Activated effector memory CD4-positive, alpha-beta T cell treated with Interleukin-2 at 50 U/mL for 16 hours (primary cell): Measurements from ENCODE around the gene PTPRD.

Experiments used
- DNase-seq: peaks from one replicate; pipeline ENCODE4 v3.0.0-alpha.2; 2020

PTPRD gene

GRCh38 chr9:10045598-10045997, 567.2 kb downstream of the PTPRD start:
- no peak for DNase-seq

- no peak for DNase-seq
Observed at GRCh38 chr9:10041726-10042229, 571.0 kb downstream of the PTPRD start.

GRCh38 chr9:10036095-10036494, 576.7 kb downstream of the PTPRD start:
- no peak for DNase-seq

- no peak for DNase-seq
Observed at GRCh38 chr9:10032166-10032565, 580.6 kb downstream of the PTPRD start.

GRCh38 chr9:10026443-10026984, 586.3 kb downstream of the PTPRD start:
- DNase-seq = no peak

- no peak for DNase-seq
Observed at GRCh38 chr9:10015755-10016154, 597.0 kb downstream of the PTPRD start.

GRCh38 chr9:10014889-10015288, 597.9 kb downstream of the PTPRD start:
- no peak for DNase-seq

- no peak for DNase-seq
Observed at GRCh38 chr9:10009401-10009800, 603.4 kb downstream of the PTPRD start.

- no peak for DNase-seq
Observed at GRCh38 chr9:10008101-10008799, 604.6 kb downstream of the PTPRD start.

- DNase-seq = no peak
Observed at GRCh38 chr9:10007356-10007755, 605.4 kb downstream of the PTPRD start.

GRCh38 chr9:10005206-10005605, 607.6 kb downstream of the PTPRD start:
- no peak for DNase-seq

- no peak for DNase-seq
Observed at GRCh38 chr9:10003047-10003446, 609.8 kb downstream of the PTPRD start.

GRCh38 chr9:10000669-10001068, 612.1 kb downstream of the PTPRD start:
- no peak for DNase-seq

- DNase-seq = no peak
Observed at GRCh38 chr9:9998491-9999287, 614.1 kb downstream of the PTPRD start.

- no peak for DNase-seq
Observed at GRCh38 chr9:9997585-9997984, 615.2 kb downstream of the PTPRD start.

- no peak for DNase-seq
Observed at GRCh38 chr9:9996259-9996658, 616.5 kb downstream of the PTPRD start.

- DNase-seq = no peak
Observed at GRCh38 chr9:9992936-9993335, 619.9 kb downstream of the PTPRD start.

GRCh38 chr9:9973062-9973461, 639.7 kb downstream of the PTPRD start:
- DNase-seq = no peak

- DNase-seq = no peak
Observed at GRCh38 chr9:9970514-9970913, 642.3 kb downstream of the PTPRD start.

- DNase-seq = no peak
Observed at GRCh38 chr9:9963841-9964240, 649.0 kb downstream of the PTPRD start.

- no peak for DNase-seq
Observed at GRCh38 chr9:9961934-9962333, 650.9 kb downstream of the PTPRD start.

GRCh38 chr9:9961487-9961886, 651.3 kb downstream of the PTPRD start:
- DNase-seq = no peak

- no peak for DNase-seq
Observed at GRCh38 chr9:9951556-9952160, 661.1 kb downstream of the PTPRD start.

GRCh38 chr9:9950813-9951212, 662.0 kb downstream of the PTPRD start:
- no peak for DNase-seq
